Tibial nerve (tissue), 3 donors: ENCODE results near the gene PLA2G2A.

ENCODE experiments used
- CTCF ChIP-seq, 5 experiments: fragments of 200-600 bp in 3 of 5; fragments of 450-650 bp in 2 of 5; sonication (generic) in 3 of 5; IDR thresholded peaks; one replicate each; pipeline ENCODE4 v1.5.1; 2016 to 2019; ENCODE audit warnings: antibody characterized with exemption in 5 of 5, mild to moderate bottlenecking in 3 of 5, moderate library complexity in 2 of 5
- POLR2A ChIP-seq, 2 donors: fragments of 450-650 bp; IDR thresholded peaks; one replicate each; pipeline ENCODE4 v1.6.1; 2017; ENCODE audit warnings: antibody characterized with exemption in 2 of 2, mild to moderate bottlenecking in 2 of 2, moderate library complexity in 2 of 2

GRCh38 chr1:19940486-19941205 is 38.8 kb downstream of the PLA2G2A start:
- TF ChIP-seq CTCF (IDR thresholded peaks at IDR 0.05) (no peak), POLR2A (IDR thresholded peaks at IDR 0.05) (no peak)
